GM12875 (cell line): ENCODE measurements around the gene TNFSF13B.

ENCODE experiments used
- H3K4me3 ChIP-seq: one replicate; pipeline ENCODE4 v1.5.1; 2011; ENCODE audit warnings: low read depth, low read length, control low read depth
- TF ChIP-seq, protein P1 (sequence below): IDR thresholded peaks from 2 replicates; pipeline ENCODE4 v1.5.1; 2011; ENCODE audit warnings: low read depth, mild to moderate bottlenecking, control low read depth, inconsistent platforms, low read length, moderate library complexity, borderline replicate concordance; ENCODE audit not compliant: insufficient read depth

The TNFSF13B gene

DNA sequence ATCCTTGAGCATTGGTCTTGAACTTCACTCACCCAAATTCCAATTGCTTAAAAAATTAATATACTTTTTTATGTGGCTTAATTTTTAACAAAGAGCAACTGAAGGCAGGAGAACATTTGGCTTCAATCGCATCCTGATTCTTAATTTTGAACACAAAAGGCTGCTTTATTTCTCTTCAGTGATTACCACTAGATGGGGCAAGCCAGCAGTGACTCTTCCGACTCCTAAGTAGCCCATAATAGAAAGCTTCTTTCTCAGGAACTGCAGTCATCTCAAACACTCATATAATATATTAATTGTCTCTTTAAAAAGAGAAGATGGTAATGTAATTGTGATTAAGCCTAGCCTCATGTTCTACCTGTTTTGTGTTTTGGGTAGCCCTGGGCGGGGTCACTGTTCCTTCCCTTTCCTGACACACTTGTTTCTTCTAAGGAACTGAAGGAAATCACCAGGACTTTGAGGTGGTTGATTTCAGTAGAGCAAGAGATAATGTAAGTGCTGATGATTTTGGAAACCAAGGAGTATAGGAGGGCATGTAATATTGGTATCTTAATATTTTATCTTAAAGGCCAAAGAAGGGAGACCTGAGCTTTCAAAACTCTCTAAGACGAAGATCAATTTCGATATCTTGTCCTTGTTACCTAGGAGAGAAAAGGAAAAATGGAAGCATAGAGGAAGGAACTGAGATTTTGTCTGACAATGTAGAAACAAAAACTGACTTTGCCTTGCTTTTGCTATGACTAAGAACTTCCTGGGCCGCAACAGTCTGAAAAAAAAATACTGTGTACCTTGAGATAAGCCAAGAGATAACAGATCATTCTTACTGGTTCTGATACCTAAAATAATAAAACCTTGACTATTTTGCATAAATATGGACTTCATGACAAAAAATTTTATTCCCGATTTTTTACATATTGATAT is 73.1 kb downstream of the TNFSF13B start:
- TF ChIP-seq, protein P1, sequence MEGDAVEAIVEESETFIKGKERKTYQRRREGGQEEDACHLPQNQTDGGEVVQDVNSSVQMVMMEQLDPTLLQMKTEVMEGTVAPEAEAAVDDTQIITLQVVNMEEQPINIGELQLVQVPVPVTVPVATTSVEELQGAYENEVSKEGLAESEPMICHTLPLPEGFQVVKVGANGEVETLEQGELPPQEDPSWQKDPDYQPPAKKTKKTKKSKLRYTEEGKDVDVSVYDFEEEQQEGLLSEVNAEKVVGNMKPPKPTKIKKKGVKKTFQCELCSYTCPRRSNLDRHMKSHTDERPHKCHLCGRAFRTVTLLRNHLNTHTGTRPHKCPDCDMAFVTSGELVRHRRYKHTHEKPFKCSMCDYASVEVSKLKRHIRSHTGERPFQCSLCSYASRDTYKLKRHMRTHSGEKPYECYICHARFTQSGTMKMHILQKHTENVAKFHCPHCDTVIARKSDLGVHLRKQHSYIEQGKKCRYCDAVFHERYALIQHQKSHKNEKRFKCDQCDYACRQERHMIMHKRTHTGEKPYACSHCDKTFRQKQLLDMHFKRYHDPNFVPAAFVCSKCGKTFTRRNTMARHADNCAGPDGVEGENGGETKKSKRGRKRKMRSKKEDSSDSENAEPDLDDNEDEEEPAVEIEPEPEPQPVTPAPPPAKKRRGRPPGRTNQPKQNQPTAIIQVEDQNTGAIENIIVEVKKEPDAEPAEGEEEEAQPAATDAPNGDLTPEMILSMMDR, result peak; percentile 17; the same call in 1 of the 2 replicates

DNA sequence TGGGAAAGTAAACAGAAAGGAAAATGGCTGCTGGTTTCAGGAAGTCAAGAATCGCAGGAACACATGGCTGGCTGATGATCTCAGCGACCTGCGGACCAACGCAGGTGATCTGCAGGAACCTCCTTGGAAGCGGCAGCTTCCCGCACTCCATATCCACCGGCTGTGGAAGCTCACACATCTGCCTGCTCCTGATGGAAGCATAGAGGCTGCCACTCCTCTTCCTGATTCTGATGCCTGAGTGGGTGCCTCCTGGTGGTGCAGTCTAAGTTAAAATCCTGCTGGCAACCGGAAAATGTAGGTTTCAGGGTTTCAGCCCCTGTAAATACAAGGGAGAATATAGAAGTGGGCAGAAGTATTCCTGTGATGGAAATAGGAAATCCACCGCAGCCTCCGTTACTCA is 75.5 kb downstream of the TNFSF13B start:
- no peak overlapping the region for H3K4me3 ChIP-seq
- TF ChIP-seq, protein P1, result no peak

More for the DNA sequence above, 73.1 kb downstream of the TNFSF13B start:
- no peak overlapping the region for H3K4me3 ChIP-seq

DNA sequence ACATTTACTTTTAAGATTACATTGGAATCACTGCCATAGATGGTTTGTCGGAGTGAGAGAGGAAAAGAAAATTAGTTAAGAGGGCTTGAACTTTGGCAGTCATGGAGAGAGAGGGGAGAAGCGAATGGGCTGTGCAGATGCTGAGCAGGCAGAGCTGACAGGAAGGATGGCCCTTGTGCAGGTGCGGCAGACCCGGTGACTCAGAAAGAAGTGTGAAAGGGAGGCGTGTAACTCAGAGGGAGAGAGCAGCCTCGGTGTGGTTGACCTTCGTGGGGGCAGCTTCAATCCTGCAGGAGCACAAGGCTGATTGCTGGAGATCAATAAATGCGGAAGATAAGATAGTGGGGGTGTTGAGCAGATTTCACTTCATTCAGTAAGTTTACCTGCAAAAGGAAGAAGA is 76.9 kb downstream of the TNFSF13B start:
- TF ChIP-seq, protein P1, result no peak
- H3K4me3 ChIP-seq, result no peak overlapping the region

DNA sequence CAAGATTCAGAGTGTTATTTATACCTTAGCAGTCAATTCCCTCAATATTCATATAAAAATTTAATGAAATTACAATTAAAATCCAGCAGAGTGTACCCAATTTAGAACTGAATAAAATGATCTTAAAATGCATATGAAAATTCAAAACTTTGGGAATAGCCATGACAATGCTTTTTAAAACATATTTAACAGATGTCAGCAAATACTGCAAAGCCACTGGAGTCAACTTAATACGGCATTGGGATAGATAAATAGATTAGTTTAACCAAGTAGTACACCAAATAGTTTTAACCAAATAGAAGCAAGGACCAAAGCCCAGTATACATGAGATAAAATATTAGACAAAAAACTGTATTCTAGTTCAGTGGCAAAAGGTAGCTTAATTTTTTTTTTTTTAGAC is 79.8 kb downstream of the TNFSF13B start:
- TF ChIP-seq, protein P1, result no peak
- no peak overlapping the region for H3K4me3 ChIP-seq

DNA sequence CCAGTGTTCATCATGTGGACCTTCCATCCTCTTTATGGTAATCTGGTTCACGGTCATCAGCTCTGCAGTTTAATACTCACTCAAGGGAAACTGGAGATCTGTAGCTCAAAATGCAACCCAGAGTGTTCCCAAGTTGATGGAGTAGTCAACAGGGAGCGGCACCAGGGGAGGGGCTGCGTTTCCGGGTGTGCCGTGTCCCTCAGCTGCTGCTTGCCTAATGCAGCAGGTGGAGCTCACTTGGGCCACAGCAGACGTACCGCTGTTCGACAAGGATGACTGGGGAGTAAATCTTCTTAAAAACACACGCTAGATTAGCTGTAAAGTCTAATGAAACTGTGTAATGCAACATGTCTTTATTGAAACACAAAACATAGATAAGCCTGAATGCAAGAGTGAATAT is 81.1 kb downstream of the TNFSF13B start:
- no peak overlapping the region for H3K4me3 ChIP-seq
- TF ChIP-seq, protein P1, result no peak

DNA sequence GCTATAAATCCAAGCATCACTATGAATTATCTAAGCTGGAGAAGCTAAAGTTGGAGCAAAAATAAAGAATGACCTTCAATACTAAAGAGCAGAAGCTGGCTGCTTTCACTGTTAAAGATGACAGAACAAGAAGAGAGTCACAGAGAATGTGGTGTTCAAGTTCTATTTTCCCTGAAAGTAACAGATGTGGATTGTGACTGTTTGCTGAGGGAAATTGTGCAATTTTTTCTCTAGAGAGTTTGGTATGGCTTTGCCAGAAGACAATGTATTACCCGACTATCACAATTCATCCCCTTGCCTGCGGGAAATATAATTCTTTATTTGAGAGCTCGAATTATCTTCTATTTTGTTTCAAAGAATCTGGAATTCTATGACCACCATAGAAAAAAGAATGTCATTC is 83.1 kb downstream of the TNFSF13B start:
- TF ChIP-seq, protein P1, result no peak

DNA sequence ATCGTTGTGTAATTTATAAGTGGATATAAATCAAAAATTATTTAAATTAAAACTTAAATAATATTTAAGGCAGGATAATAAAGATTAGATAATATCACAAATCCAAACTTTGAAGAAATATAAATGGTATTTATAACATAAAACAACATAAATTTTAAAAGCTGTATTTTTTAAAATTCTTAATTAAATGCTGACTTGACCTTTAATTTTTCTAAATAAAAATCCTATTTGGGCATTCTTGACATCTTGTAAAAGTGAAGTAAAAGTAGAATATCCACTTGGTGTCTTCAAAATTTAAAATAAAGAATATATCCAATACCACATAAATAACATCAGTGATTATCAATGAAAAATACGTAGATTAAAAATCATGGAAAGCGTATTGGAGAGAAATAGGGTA is 87.7 kb downstream of the TNFSF13B start:
- TF ChIP-seq, protein P1, result no peak
- H3K4me3 ChIP-seq, result no peak overlapping the region

More for the DNA sequence above, 83.1 kb downstream of the TNFSF13B start:
- H3K4me3 ChIP-seq, result no peak overlapping the region
